Panc1 (cell line): ENCODE data around the gene APMAP. TPM values are rescaled to one million over a fixed set of nuclear protein-coding genes. Genes with fewer than 3 reads are reported as not detected.

ENCODE experiments used
- ATAC-seq: fragments of 200-7000 bp; cut with Tn5 transposase; 2 replicates; pipeline ENCODE4 v1.9.1; 2020; ENCODE audit warnings: mild to moderate bottlenecking, moderate library complexity
- BruUV-seq: library from RNA; stranded (reverse); fragments of 400-500 nt; replicated peaks from 2 replicates; lab custom pipeline; 2021; lab: Mats Ljungman, UMichigan
- CTCF ChIA-PET: fragments of 300-600 bp; sonication (Branson Sonifier 250); formaldehyde crosslinking; loops from one replicate; lab custom pipeline; 2022; ENCODE audit warnings: antibody characterized with exemption; lab: Charles Lee
- POLR2A ChIA-PET: fragments of 300-600 bp; sonication (Branson Sonifier 250); formaldehyde crosslinking; loops from one replicate; lab custom pipeline; 2022; ENCODE audit warnings: antibody characterized with exemption; lab: Charles Lee
- DNase-seq: peaks from one replicate; pipeline ENCODE4 v3.0.0-alpha.2; 2010; ENCODE audit warnings: low read depth, low spot score
- H3K27ac ChIP-seq: 2 replicates; pipeline ENCODE4 v1.5.1; 2011; ENCODE audit warnings: mild to moderate bottlenecking, low read length, inconsistent platforms
- H3K27me3 ChIP-seq: fragments of 200-500 bp; sonication (Bioruptor generic); 2 replicates; pipeline ENCODE4 v1.6.0; 2014; ENCODE audit warnings: low read length, inconsistent platforms; ENCODE audit not compliant: control insufficient read depth, insufficient read depth
- H3K36me3 ChIP-seq: fragments of 200-500 bp; sonication (Bioruptor generic); 2 replicates; pipeline ENCODE4 v1.5.1; 2014; ENCODE audit warnings: inconsistent platforms, mild to moderate bottlenecking, low read length, moderate library complexity; ENCODE audit not compliant: control insufficient read depth, insufficient read depth
- H3K4me1 ChIP-seq: 2 replicates; pipeline ENCODE4 v1.5.1; 2011; ENCODE audit warnings: inconsistent platforms, mild to moderate bottlenecking, low read length, moderate library complexity; ENCODE audit not compliant: control insufficient read depth, insufficient read depth
- H3K4me3 ChIP-seq, 2 experiments: 2 replicates each; pipeline ENCODE4 v1.5.1; 2011 to 2012; ENCODE audit warnings: low read depth in 2 of 2, low read length in 2 of 2, mild to moderate bottlenecking in 2 of 2, inconsistent platforms in 1 of 2, moderate library complexity in 1 of 2
- H3K9me3 ChIP-seq: fragments of 200-500 bp; sonication (Bioruptor generic); 2 replicates; pipeline ENCODE4 v1.5.1; 2014; ENCODE audit warnings: low read depth, mild to moderate bottlenecking, inconsistent platforms, low read length, moderate library complexity; ENCODE audit not compliant: control insufficient read depth, insufficient read depth
- CTCF ChIP-seq: fragments of 450-650 bp; IDR thresholded peaks from 2 replicates; pipeline ENCODE4 v1.5.1; 2017; ENCODE audit warnings: mild to moderate bottlenecking
- POLR2AphosphoS5 ChIP-seq: IDR thresholded peaks from 2 replicates; pipeline ENCODE4 v1.6.1; 2012; ENCODE audit warnings: mild to moderate bottlenecking, low read depth, low read length, moderate library complexity
- REST ChIP-seq, 2 experiments: IDR thresholded peaks; 2 replicates each; pipeline ENCODE4 v1.6.1; 2011 to 2012; ENCODE audit warnings: low read depth in 2 of 2, control low read depth in 1 of 2, low read length in 1 of 2, mild to moderate bottlenecking in 1 of 2, moderate library complexity in 1 of 2; ENCODE audit not compliant: insufficient read depth in 1 of 2
- SIN3A ChIP-seq: IDR thresholded peaks from 2 replicates; pipeline ENCODE4 v1.6.1; 2012; ENCODE audit warnings: low read depth, mild to moderate bottlenecking, low read length, moderate library complexity, borderline replicate concordance; ENCODE audit not compliant: insufficient read depth
- TCF7L2 ChIP-seq: IDR thresholded peaks from 2 replicates; pipeline ENCODE4 v1.6.1; 2011; ENCODE audit warnings: mild to moderate bottlenecking, low read depth, low read length, inconsistent platforms
- in situ Hi-C: cut with HindIII; loops from 2 replicates; pipeline ENCODE4 v1.10.0; 2016; ENCODE audit warnings: low sequenced_read_pairs, low pct_unique_long_range_greater_than_20kb
- intact Hi-C: fragments of 100-400 bp; cut with micrococcal nuclease; formaldehyde crosslinking; loops from one replicate; pipeline ENCODE4 v1.10.0; 2022; ENCODE audit not compliant: unreplicated experiment
- total RNA-seq: library from RNA; stranded (reverse); gene quantifications from one replicate; pipeline ENCODE4 v1.2.1, GENCODE V29; 2021; ENCODE audit not compliant: unreplicated experiment

The APMAP gene
- total RNA-seq, 1 experiment from 2014 or later: 165 TPM

- CTCF ChIA-PET: interaction anchor here (0.6 kb wide), 1 partner anchor 162 kb away, joined by 3 read pairs; the partner anchor contains the start of gene ENTPD6
- Histone ChIP-seq H3K4me1 (peaks cover 16% of the 10 kb centered on the region), H3K9me3 (no peaks in the 10 kb centered on the region), H3K27me3 (no peaks in the 10 kb centered on the region), H3K36me3 (no peaks in the 10 kb centered on the region), H3K4me3 (no peak overlapping the region), H3K27ac (peak overlapping the region; percentile 46; the same call in 1 of the 2 replicates)
- POLR2A ChIA-PET: no interaction called here
- no peak for DNase-seq
- BruUV-seq: no TSS peak
- in situ Hi-C loops (no loop called here), intact Hi-C loops (no loop called here)
- ATAC-seq: peak; percentile 71
- TF ChIP-seq POLR2AphosphoS5 (no peak), REST (IDR thresholded peaks at IDR 0.05; ENCODE audit: insufficient read depth in 1 of 2, low read depth in 2 of 2, low read length in 1 of 2) (no peak), SIN3A (no peak), CTCF (no peak), TCF7L2 (no peak)
Observed at GRCh38 chr20:25032478-25033264, 40.1 kb upstream of the APMAP start.

- Histone ChIP-seq H3K36me3 (no peaks in the 10 kb centered on the region), H3K27ac (no peak overlapping the region), H3K4me3 (no peak overlapping the region), H3K4me1 (peaks cover 16% of the 10 kb centered on the region), H3K9me3 (no peaks in the 10 kb centered on the region), H3K27me3 (no peaks in the 10 kb centered on the region)
- no peak for TF ChIP-seq POLR2AphosphoS5
- TF ChIP-seq SIN3A: no peak
- TF ChIP-seq TCF7L2: no peak
- TF ChIP-seq REST (IDR thresholded peaks at IDR 0.05; ENCODE audit: insufficient read depth in 1 of 2, low read depth in 2 of 2, low read length in 1 of 2): no peak
- TF ChIP-seq CTCF: no peak
- intact Hi-C loops (no loop called here), in situ Hi-C loops (no loop called here)
- ATAC-seq: no peak; the same call in 1 of the 2 replicates
- no peak for DNase-seq
- BruUV-seq: no TSS peak
- POLR2A ChIA-PET: no interaction called here
- CTCF ChIA-PET: interaction anchor here (0.6 kb wide), 1 partner anchor 163 kb away, joined by 3 read pairs; the partner anchor contains the start of gene ENTPD6
Observed at GRCh38 chr20:25032065-25032477, 39.5 kb upstream of the APMAP start.
